Type B pancreatic cell (in vitro differentiated cells): ENCODE data around the gene NEK9. TPM values are rescaled to one million over a fixed set of nuclear protein-coding genes. Genes with fewer than 3 reads are reported as not detected.

ENCODE experiments used
- DNase-seq: peaks from one replicate; pipeline ENCODE4 v3.0.0; 2021; ENCODE audit warnings: mixed read lengths; ENCODE audit not compliant: unreplicated experiment; ENCODE audit errors: extremely low spot score
- H3K27ac Mint-ChIP-seq: 2 replicates; pipeline ENCODE4 v1.8.0; 2021; ENCODE audit warnings: mild to moderate bottlenecking, mixed read lengths
- H3K27me3 Mint-ChIP-seq: 2 replicates; pipeline ENCODE4 v1.8.0; 2021; ENCODE audit warnings: mixed read lengths
- H3K36me3 Mint-ChIP-seq: 2 replicates; pipeline ENCODE4 v1.8.0; 2021; ENCODE audit warnings: mixed read lengths
- H3K4me1 Mint-ChIP-seq: one replicate; pipeline ENCODE4 v1.8.0; 2021; ENCODE audit warnings: mixed read lengths; ENCODE audit not compliant: unreplicated experiment
- H3K4me3 Mint-ChIP-seq: 2 replicates; pipeline ENCODE4 v1.8.0; 2021; ENCODE audit warnings: mild to moderate bottlenecking, mixed read lengths
- H3K9me3 Mint-ChIP-seq: 2 replicates; pipeline ENCODE4 v1.8.0; 2021; ENCODE audit warnings: mixed read lengths
- CTCF ChIP-seq: fragments of 200-600 bp; sonication (generic); conservative IDR thresholded peaks from 2 replicates; pipeline ENCODE4 v1.5.0; 2021; ENCODE audit warnings: antibody characterized with exemption, mild to moderate bottlenecking
- total RNA-seq: library from RNA; stranded (reverse); gene quantifications from 2 replicates; pipeline ENCODE4 v1.2.1, GENCODE V29; 2021; ENCODE audit warnings: low replicate concordance

Gene NEK9
- total RNA-seq, 1 donor from 2014 or later: 117 TPM

- Mint-ChIP-seq H3K4me1 (peaks cover 45% of the 10 kb centered on the region), H3K9me3 (no peaks in the 10 kb centered on the region), H3K4me3 (no peak overlapping the region), H3K36me3 (peaks cover 5% of the 10 kb centered on the region), H3K27me3 (no peaks in the 10 kb centered on the region), H3K27ac (no peak overlapping the region)
- DNase-seq: no peak
- TF ChIP-seq CTCF: no peak
Observed at GRCh38 chr14:75168586-75169335, 41.9 kb upstream of the NEK9 start.

- Mint-ChIP-seq H3K36me3 (peaks cover 8% of the 10 kb centered on the region), H3K27me3 (no peaks in the 10 kb centered on the region), H3K9me3 (no peaks in the 10 kb centered on the region), H3K4me3 (no peak overlapping the region), H3K27ac (peak overlapping the region; percentile 75), H3K4me1 (peaks cover 48% of the 10 kb centered on the region)
- DNase-seq: no peak
- no peak for TF ChIP-seq CTCF
Observed at GRCh38 chr14:75167325-75167724, 40.5 kb upstream of the NEK9 start.

- no peak for DNase-seq
- TF ChIP-seq CTCF: no peak
- H3K36me3 Mint-ChIP-seq: peaks cover 9% of the 10 kb centered on the region
- no peaks in the 10 kb centered on the region for H3K27me3 Mint-ChIP-seq
- H3K9me3 Mint-ChIP-seq: no peaks in the 10 kb centered on the region
- H3K4me1 Mint-ChIP-seq: peaks cover 46% of the 10 kb centered on the region
- peak overlapping the region; percentile 56 for H3K27ac Mint-ChIP-seq
- no peak overlapping the region for H3K4me3 Mint-ChIP-seq
Observed at GRCh38 chr14:75165586-75166391, 38.9 kb upstream of the NEK9 start.

GRCh38 chr14:75164809-75165208, 38.0 kb upstream of the NEK9 start:
- Mint-ChIP-seq H3K9me3 (no peaks in the 10 kb centered on the region), H3K27ac (peak overlapping the region; percentile 34), H3K4me3 (no peak overlapping the region), H3K36me3 (peaks cover 12% of the 10 kb centered on the region), H3K27me3 (no peaks in the 10 kb centered on the region), H3K4me1 (peaks cover 45% of the 10 kb centered on the region)
- no peak for DNase-seq
- no peak for TF ChIP-seq CTCF

- peaks cover 42% of the 10 kb centered on the region for H3K4me1 Mint-ChIP-seq
- DNase-seq: no peak
- H3K27ac Mint-ChIP-seq: no peak overlapping the region
- no peak for TF ChIP-seq CTCF
- no peak overlapping the region for H3K4me3 Mint-ChIP-seq
- no peaks in the 10 kb centered on the region for H3K9me3 Mint-ChIP-seq
- H3K36me3 Mint-ChIP-seq: peaks cover 10% of the 10 kb centered on the region
- no peaks in the 10 kb centered on the region for H3K27me3 Mint-ChIP-seq
Observed at GRCh38 chr14:75163677-75164076, 36.8 kb upstream of the NEK9 start.
